Measurements from ENCODE around the gene EN2.

DNA sequence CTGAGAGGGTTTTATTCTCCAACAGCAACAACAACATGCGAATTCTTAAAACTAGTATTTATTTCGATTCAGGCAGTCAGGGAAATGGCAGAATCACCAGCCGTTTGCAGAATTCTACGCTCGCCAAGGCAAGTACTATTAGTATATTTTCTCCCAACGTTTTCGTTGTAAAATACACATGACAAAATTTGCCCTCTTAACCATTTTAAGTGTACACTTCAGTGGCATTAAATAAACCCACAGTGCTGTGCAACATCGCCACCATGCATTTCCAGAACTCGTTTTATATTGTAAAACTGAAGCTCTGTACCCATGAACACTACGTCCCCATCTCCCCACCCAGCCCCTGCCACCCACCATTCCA is 10.8 kb downstream of the EN2 start:
- no peak for TF ChIP-seq EZH2phosphoT487 (IDR thresholded peaks at IDR 0.05; ENCODE audit: borderline replicate concordance, low read depth, low read length)
- TF ChIP-seq, protein P1, sequence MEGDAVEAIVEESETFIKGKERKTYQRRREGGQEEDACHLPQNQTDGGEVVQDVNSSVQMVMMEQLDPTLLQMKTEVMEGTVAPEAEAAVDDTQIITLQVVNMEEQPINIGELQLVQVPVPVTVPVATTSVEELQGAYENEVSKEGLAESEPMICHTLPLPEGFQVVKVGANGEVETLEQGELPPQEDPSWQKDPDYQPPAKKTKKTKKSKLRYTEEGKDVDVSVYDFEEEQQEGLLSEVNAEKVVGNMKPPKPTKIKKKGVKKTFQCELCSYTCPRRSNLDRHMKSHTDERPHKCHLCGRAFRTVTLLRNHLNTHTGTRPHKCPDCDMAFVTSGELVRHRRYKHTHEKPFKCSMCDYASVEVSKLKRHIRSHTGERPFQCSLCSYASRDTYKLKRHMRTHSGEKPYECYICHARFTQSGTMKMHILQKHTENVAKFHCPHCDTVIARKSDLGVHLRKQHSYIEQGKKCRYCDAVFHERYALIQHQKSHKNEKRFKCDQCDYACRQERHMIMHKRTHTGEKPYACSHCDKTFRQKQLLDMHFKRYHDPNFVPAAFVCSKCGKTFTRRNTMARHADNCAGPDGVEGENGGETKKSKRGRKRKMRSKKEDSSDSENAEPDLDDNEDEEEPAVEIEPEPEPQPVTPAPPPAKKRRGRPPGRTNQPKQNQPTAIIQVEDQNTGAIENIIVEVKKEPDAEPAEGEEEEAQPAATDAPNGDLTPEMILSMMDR (conservative IDR thresholded peaks at IDR 0.05; ENCODE audit: low read length) = no peak

Measured in OCI-LY7 (cell line).